Measurements from ENCODE around the gene CHCHD1.
"Not testable (repeated sequence)": the region's sequence is repeated elsewhere in the genome, so short reads cannot be mapped to it uniquely, and the experiment has no call there.

CHCHD1 gene

DNA sequence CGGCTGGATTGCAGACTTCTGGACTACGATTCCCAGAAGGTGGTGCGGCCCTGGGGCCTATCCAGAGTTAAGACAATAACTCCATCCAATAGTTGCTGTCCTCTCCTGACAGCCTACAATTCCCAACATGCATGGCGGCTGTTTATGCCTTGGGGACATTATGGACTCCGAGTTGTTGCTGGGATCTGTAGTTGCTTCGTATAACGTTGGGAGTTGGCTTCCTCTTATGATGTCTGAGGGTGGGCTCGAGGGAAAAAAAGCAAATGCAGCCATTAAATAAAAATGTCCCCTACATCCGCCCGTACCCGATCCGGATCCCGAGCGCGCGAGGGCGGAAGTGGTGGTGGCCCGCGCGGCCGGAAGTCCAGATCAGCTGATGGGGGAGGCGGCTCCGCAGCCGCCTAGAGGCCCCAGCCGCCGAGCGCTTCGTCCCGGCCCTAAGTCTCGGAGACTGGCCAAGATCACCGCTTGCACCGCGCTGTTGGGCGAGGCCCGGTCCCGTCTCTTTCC lies 3.4 kb downstream of the CHCHD1 start, which contains the start of gene ZSWIM8:
ZSWIM8 (plus strand) TSS at position 396 of the 510 bp plus-strand sequence. CDS start 273 bp downstream, outside the sequence.
- peak; percentile 88 for DNase-seq (ENCODE audit: low read depth)
- H3K4me3 ChIP-seq (ENCODE audit: control insufficient read depth, low read depth, low read length): peak within 1 kb of the TSS; percentile 67
- TF ChIP-seq, protein P1, sequence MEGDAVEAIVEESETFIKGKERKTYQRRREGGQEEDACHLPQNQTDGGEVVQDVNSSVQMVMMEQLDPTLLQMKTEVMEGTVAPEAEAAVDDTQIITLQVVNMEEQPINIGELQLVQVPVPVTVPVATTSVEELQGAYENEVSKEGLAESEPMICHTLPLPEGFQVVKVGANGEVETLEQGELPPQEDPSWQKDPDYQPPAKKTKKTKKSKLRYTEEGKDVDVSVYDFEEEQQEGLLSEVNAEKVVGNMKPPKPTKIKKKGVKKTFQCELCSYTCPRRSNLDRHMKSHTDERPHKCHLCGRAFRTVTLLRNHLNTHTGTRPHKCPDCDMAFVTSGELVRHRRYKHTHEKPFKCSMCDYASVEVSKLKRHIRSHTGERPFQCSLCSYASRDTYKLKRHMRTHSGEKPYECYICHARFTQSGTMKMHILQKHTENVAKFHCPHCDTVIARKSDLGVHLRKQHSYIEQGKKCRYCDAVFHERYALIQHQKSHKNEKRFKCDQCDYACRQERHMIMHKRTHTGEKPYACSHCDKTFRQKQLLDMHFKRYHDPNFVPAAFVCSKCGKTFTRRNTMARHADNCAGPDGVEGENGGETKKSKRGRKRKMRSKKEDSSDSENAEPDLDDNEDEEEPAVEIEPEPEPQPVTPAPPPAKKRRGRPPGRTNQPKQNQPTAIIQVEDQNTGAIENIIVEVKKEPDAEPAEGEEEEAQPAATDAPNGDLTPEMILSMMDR (IDR thresholded peaks at IDR 0.05; ENCODE audit: control insufficient read depth, insufficient read depth, low read depth, low read length, missing control alignments): no peak

DNA sequence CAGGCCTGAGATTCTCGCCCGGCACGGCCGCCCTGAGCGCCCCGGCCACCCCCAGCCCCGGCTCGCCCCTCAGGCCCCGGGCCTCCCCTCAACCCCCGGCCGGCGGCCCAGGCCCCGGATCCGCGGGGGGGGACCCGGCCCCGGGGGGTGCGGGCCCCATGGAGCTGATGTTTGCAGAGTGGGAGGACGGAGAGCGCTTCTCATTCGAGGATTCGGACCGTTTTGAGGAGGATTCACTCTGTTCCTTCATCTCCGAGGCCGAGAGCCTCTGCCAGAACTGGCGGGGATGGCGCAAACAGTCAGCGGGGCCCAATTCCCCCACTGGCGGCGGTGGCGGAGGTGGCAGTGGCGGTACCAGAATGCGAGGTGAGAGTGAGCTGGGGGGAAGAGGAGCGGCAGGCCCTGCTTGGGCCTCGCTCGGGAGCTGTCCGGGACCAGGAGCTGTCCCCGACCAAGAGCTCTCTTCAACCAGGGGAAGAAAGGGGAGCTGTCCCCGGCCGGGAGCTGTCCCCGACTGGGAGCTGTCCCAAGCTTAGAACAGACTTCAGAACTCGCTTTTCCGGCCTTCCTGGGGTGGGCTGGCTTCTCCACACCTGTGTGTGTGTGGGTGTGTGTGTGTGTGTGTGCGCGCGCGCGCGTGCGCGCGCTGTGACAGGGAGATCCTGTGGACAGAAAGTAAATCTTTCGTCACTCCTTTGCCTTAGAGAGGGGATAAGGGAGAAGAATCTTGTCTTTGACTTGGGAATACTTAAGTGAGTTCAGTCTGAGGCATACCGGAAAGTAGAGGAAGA lies 4.1 kb downstream of the CHCHD1 start:
- TF ChIP-seq, protein P1 (IDR thresholded peaks at IDR 0.05; ENCODE audit: control insufficient read depth, insufficient read depth, low read depth, low read length, missing control alignments): no peak
- DNase-seq (ENCODE audit: low read depth): no peak

DNA sequence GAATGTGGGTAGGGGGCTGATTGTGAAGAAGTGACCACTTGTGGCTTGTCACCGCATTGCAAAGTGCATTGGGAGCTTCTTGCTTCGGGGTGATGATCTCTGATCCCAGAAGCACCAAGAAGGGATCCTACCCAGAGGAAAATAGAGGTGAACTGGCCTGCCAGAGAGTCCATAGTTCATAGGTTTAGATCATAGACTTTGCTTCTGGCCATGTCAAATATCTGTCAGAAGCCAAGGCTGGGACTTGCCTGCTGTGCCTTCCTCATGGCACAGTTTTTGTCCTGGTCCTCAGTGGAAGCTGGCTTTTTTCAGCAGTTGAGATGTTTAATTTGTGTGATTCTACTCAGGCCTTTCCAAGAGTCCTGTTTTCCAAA lies 4.7 kb downstream of the CHCHD1 start:
- H3K4me3 ChIP-seq (ENCODE audit: control insufficient read depth, low read depth, low read length): peak overlapping the region; percentile 67
- no peak for DNase-seq (ENCODE audit: low read depth)
- TF ChIP-seq, protein P1 (IDR thresholded peaks at IDR 0.05; ENCODE audit: control insufficient read depth, insufficient read depth, low read depth, low read length, missing control alignments): no peak

More for the DNA sequence above, 4.1 kb downstream of the CHCHD1 start:
- H3K4me3 ChIP-seq (ENCODE audit: control insufficient read depth, low read depth, low read length): peak overlapping the region; percentile 67

DNA sequence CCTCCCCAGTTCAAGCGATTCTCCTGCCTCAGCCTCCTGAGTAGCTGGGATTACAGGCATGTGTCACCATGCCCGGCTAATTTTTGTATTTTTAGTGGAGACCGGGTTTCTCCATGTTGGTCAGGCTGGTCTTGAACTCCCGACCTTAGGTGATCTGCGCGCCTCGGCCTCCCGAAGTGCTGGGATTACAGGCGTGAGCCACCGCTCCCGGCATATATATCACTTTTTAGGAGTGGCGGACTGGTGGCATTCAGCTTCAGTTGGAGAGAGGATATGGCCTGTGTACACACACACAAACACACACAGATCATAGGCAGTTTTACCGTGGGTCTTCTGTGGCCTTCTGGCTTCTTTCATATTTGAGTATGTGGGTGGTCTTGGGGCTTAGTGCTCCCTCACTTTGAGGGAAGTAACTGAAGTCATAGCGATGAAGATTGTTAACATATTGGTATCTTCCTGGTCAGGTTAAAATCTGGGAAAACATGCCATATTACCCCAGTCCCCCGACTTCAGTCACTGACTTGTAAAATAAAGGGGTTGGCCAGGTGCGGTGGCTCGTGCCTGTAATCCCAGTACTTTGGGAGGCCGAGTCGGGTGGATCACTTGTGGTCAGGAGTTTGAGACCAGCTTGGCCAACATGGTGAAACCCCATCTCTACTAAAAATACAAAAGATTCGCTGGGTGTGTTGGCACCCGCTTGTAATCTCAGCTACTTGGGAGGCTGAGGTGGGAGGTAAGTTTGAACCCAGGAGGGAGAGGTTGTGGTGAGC lies 5.4 kb downstream of the CHCHD1 start:
- H3K4me3 ChIP-seq (ENCODE audit: control insufficient read depth, low read depth, low read length); DNase-seq (ENCODE audit: low read depth): not testable (repeated sequence)

DNA sequence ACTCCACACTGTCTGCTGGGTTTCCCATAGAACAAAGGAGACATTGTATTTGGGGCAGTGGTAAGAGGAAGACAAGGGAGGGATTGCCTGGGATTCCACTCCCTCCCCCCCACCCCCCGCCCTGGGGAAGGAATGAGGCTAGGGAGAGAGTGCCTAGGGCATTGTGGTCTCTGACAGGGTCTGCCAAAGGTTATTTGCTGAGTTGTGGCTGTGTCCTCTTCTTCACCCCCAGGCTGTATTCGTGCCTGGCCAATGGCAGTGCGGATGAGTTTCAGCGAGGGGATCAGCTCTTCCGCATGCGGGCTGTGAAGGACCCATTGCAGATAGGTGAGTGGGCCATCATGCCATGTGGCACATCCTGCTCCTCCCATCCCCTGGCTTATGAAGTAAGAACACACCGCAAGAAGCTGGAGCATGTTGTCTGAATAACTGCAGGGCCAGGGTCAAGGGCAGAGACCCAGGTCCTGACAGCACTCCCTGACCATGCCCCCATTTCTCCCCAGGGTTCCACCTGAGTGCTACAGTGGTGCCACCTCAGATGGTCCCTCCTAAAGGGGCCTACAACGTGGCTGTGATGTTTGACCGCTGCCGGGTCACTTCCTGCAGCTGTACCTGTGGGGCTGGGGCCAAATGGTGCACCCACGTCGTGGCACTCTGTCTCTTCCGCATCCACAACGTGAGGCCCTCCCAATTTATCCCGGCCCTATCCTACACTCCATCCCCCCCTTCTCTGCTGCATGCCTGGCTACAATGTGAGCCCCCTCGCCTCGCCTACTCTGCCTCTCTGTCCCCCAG lies 7.2 kb downstream of the CHCHD1 start:
- no peak overlapping the region for H3K4me3 ChIP-seq (ENCODE audit: control insufficient read depth, low read depth, low read length)
- TF ChIP-seq, protein P1 (IDR thresholded peaks at IDR 0.05; ENCODE audit: control insufficient read depth, insufficient read depth, low read depth, low read length, missing control alignments): no peak
- no peak for DNase-seq (ENCODE audit: low read depth)

DNA sequence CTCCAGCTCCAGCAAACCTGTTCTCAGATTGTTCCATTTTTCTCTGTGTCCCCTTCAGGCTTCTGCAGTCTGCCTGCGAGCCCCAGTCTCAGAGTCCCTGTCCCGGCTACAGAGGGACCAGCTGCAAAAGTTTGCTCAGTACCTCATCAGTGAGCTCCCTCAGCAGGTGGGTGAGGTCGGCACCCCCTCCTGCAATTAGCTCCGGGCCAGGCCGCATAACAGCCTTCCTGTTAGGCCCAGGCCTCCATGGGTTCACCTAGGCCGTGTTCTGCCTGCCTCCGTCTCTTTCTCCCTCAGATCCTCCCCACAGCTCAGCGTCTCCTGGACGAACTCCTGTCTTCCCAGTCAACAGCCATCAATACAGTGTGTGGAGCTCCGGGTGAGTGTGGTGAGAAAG lies 7.8 kb downstream of the CHCHD1 start:
- H3K4me3 ChIP-seq (ENCODE audit: control insufficient read depth, low read depth, low read length): no peak overlapping the region
- TF ChIP-seq, protein P1 (IDR thresholded peaks at IDR 0.05; ENCODE audit: control insufficient read depth, insufficient read depth, low read depth, low read length, missing control alignments): no peak
- no peak for DNase-seq (ENCODE audit: low read depth)
